Measurements from ENCODE around the gene ZNF398. TPM values are rescaled to one million over a fixed set of nuclear protein-coding genes. Genes with fewer than 3 reads are reported as not detected.

The ZNF398 gene
- total RNA-seq, 4 donors from 2014 or later: 12.8 to 19.9 (median 15.0) TPM

DNA sequence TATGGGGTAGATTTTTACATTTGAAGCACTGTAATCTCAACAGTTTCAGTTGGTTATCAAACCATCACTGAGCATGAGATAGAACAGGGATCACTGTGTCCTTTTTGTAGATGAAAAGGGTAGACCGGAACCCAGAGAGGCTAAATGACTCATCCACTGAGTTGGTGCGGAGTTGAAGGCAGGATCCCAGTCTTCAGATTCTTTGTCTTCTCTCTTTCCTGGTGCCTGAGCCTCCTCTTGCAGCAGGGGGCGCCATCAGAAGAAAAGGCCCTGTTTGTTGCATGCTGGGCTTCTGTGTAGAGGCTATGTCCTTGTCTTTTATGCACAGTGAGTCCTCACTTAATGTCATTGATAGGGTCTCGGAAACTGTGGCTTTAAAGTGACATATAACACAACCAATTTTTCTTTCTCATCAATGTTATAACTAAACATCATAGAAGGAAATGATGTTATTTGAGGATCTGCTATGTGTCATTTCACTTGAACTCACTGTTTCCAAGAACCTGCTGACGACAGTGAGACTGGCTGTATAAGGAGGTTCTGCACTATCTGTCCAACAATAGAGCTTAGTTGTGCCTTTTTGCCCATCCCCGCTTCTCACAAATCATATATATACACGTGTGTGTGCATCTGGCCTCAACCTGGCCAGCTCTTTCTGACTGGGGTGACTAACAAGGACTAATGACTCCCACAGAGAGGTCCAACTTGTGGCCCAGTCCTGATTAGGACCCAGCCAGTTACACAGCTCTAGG, 62.4 kb downstream of the ZNF398 start:
- Histone ChIP-seq H3K4me1 (no peaks in the 10 kb centered on the region), H3K36me3 (peaks cover 4 to 88% of the 10 kb centered on the region in 2 donors), H3K9me3 (no peaks in the 10 kb centered on the region), H3K4me3 (no peak overlapping the region), H3K27me3 (no peaks in the 10 kb centered on the region), H3K27ac (no peak overlapping the region)
- in situ Hi-C loops (cut with MboI; ENCODE audit: low sequenced_read_pairs in 4 of 4) (no loop called here), intact Hi-C loops (cut with DNase I; ENCODE audit: low total_unique reads) (no loop called here)
- ATAC-seq: peak in 1 of 2 donors; percentile 34
- peak in 1 of 2 donors; percentile 23 for DNase-seq
- TF ChIP-seq, protein P1, sequence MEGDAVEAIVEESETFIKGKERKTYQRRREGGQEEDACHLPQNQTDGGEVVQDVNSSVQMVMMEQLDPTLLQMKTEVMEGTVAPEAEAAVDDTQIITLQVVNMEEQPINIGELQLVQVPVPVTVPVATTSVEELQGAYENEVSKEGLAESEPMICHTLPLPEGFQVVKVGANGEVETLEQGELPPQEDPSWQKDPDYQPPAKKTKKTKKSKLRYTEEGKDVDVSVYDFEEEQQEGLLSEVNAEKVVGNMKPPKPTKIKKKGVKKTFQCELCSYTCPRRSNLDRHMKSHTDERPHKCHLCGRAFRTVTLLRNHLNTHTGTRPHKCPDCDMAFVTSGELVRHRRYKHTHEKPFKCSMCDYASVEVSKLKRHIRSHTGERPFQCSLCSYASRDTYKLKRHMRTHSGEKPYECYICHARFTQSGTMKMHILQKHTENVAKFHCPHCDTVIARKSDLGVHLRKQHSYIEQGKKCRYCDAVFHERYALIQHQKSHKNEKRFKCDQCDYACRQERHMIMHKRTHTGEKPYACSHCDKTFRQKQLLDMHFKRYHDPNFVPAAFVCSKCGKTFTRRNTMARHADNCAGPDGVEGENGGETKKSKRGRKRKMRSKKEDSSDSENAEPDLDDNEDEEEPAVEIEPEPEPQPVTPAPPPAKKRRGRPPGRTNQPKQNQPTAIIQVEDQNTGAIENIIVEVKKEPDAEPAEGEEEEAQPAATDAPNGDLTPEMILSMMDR (IDR thresholded peaks at IDR 0.05 in 4 of 5, conservative IDR thresholded peaks at IDR 0.05 in 1 of 5): peak in 2 of 5 experiments; percentile 12 to 22
- no peak for TF ChIP-seq POLR2A (IDR thresholded peaks at IDR 0.05)

DNA sequence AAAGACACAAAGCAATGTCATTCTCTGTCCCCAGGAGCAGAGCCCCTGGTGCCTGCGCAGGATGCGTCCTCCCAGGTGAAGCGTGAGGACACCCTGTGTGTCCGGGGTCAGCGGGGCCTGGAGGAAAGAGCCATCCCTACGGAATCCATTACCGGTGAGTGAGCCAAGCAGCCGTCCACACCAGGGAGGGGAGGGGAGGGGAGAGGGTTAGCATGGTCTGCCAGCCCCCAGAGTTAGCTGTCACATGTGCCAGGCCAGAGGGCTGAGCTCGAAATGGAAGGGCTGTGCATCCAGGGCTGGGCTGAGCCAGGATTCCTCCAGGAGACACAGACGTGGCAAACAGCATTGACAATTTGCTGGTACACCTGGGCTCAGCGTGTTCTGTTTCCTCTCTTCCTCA, 63.3 kb downstream of the ZNF398 start:
- in situ Hi-C loops (cut with MboI; ENCODE audit: low sequenced_read_pairs in 4 of 4): no loop called here
- Histone ChIP-seq H3K27ac (no peak overlapping the region), H3K9me3 (no peaks in the 10 kb centered on the region), H3K27me3 (no peaks in the 10 kb centered on the region), H3K4me3 (no peak overlapping the region), H3K4me1 (no peaks in the 10 kb centered on the region), H3K36me3 (peaks cover 4 to 96% of the 10 kb centered on the region in 2 donors)
- intact Hi-C loops (cut with DNase I; ENCODE audit: low total_unique reads): no loop called here
- DNase-seq (no peak), ATAC-seq (no peak)
- TF ChIP-seq, protein P1 (IDR thresholded peaks at IDR 0.05 in 4 of 5, conservative IDR thresholded peaks at IDR 0.05 in 1 of 5): no peak
- TF ChIP-seq POLR2A (IDR thresholded peaks at IDR 0.05): no peak

DNA sequence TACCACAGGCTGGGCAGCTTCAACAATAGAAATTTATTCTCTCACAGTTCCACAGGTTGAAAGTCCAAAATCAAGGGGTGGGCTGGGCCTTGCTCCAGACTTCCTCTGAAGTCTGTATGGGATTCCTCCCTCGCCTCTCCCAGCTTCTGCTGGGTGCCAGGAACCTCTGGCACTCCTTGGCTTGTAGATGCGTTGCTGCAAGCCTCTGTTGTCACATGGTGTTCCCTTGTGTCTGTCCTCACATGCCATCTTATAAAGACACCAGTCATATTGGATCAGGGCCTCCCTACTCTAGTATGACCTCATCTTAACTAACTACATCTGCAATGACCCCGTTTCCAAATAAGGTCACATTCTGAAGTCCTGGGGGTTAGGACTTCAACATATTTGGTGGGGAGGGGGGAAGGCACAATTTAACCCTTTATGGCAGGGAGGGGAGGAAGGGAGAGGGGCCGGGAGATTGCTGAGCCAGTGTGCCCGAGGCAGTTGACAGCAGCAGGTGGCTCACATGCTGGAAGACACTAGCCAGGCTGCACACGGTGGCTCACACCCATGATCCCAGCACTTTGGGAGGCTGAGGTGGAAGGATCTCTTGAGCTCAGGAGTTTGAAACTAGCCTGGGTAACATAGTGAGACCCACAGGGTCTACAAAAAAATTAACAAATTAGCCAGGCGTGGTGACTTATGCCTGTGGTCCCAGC, 66.9 kb downstream of the ZNF398 start:
- Histone ChIP-seq H3K4me3 (no peak overlapping the region), H3K27ac (peak overlapping the region; percentile 10 to 65 (median 50)), H3K4me1 (no peaks in the 10 kb centered on the region), H3K36me3 (peaks cover 4 to 96% of the 10 kb centered on the region in 2 donors), H3K9me3 (no peaks in the 10 kb centered on the region), H3K27me3 (no peaks in the 10 kb centered on the region)
- intact Hi-C loops (cut with DNase I; ENCODE audit: low total_unique reads) (no loop called here), in situ Hi-C loops (cut with MboI; ENCODE audit: low sequenced_read_pairs in 4 of 4) (no loop called here)
- peak; percentile 90 to 96 for ATAC-seq
- TF ChIP-seq, protein P1 (IDR thresholded peaks at IDR 0.05 in 4 of 5, conservative IDR thresholded peaks at IDR 0.05 in 1 of 5): no peak
- no peak for TF ChIP-seq POLR2A (IDR thresholded peaks at IDR 0.05)
- peak; percentile 10 to 51 for DNase-seq

DNA sequence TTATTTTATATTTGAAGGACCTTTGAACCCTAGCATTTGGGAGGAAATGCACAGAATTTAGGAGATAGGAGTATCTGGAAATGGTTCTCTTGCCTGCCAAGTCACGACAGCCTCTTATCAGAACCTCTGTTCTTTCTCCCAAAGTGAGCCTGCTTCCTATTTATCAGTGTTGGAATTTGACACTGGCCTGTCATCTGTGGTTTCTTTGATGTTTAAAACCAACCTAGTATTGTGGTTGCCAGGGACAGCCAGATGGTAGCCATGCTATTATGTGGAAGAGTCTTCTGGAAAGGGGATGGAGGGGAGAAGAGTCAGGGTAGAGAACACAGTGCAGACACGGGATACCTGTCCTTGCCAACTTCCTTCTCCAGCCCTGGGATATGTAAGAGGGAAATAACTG, 69.1 kb downstream of the ZNF398 start:
- intact Hi-C loops (cut with DNase I; ENCODE audit: low total_unique reads): no loop called here
- ATAC-seq (no peak), DNase-seq (no peak)
- H3K27ac ChIP-seq: no peak overlapping the region
- H3K4me3 ChIP-seq: no peak overlapping the region
- in situ Hi-C loops (cut with MboI; ENCODE audit: low sequenced_read_pairs in 4 of 4): no loop called here
- no peaks in the 10 kb centered on the region for H3K27me3 ChIP-seq
- no peaks in the 10 kb centered on the region for H3K9me3 ChIP-seq
- no peaks in the 10 kb centered on the region for H3K4me1 ChIP-seq
- TF ChIP-seq, protein P1 (IDR thresholded peaks at IDR 0.05 in 4 of 5, conservative IDR thresholded peaks at IDR 0.05 in 1 of 5): no peak
- TF ChIP-seq POLR2A (IDR thresholded peaks at IDR 0.05): no peak
- H3K36me3 ChIP-seq: peaks cover 4 to 93% of the 10 kb centered on the region in 2 donors

Data from gastrocnemius medialis (tissue), 4 donors.